KMS-11 (cell line): ENCODE measurements around the gene CCNJL.

Experiments used
- H2AFZ ChIP-seq: fragments of 200-600 bp; sonication (generic); 2 replicates; pipeline ENCODE4 v1.6.1; 2016; ENCODE audit warnings: antibody characterized with exemption, mixed run types, low read depth
- H3K27ac ChIP-seq: fragments of 200-600 bp; sonication (generic); 2 replicates; pipeline ENCODE4 v1.6.1; 2016; ENCODE audit warnings: mild to moderate bottlenecking, mixed run types
- H3K27me3 ChIP-seq: fragments of 200-600 bp; sonication (generic); 2 replicates; pipeline ENCODE4 v1.6.1; 2017; ENCODE audit warnings: mild to moderate bottlenecking, low read depth, mixed run types, moderate library complexity; ENCODE audit not compliant: insufficient read depth
- H3K36me3 ChIP-seq: fragments of 200-600 bp; sonication (generic); 2 replicates; pipeline ENCODE4 v1.6.1; 2017; ENCODE audit warnings: mild to moderate bottlenecking, mixed run types; ENCODE audit not compliant: insufficient read depth
- H3K4me1 ChIP-seq: fragments of 200-600 bp; sonication (generic); 2 replicates; pipeline ENCODE4 v1.6.1; 2016; ENCODE audit warnings: mild to moderate bottlenecking, low read depth, mixed run types; ENCODE audit not compliant: poor library complexity, severe bottlenecking
- H3K4me2 ChIP-seq: fragments of 200-600 bp; sonication (generic); 2 replicates; pipeline ENCODE4 v1.7.0; 2016; ENCODE audit warnings: mild to moderate bottlenecking, mixed run types
- H3K4me3 ChIP-seq: fragments of 200-600 bp; sonication (generic); IDR thresholded peaks from 2 replicates; pipeline ENCODE4 v1.6.1; 2017; ENCODE audit warnings: low read depth, low read length, mixed read lengths; ENCODE audit not compliant: insufficient read depth
- H3K79me2 ChIP-seq: fragments of 200-600 bp; sonication (generic); 2 replicates; pipeline ENCODE4 v1.6.1; 2016; ENCODE audit warnings: low read depth, mixed run types; ENCODE audit not compliant: insufficient read depth
- H3K9ac ChIP-seq: fragments of 200-600 bp; sonication (generic); 2 replicates; pipeline ENCODE4 v1.6.1; 2016; ENCODE audit warnings: mild to moderate bottlenecking, mixed run types
- H4K20me1 ChIP-seq: fragments of 200-600 bp; sonication (generic); 2 replicates; pipeline ENCODE4 v1.6.1; 2016; ENCODE audit warnings: mild to moderate bottlenecking, mixed run types; ENCODE audit not compliant: insufficient read depth
- TF ChIP-seq, protein P1 (sequence below): fragments of 200-600 bp; sonication (generic); conservative IDR thresholded peaks from 2 replicates; pipeline ENCODE4 v1.6.1; 2017; ENCODE audit warnings: low read depth, mild to moderate bottlenecking, antibody characterized with exemption, low read length, moderate library complexity, mixed read lengths

The CCNJL gene

DNA sequence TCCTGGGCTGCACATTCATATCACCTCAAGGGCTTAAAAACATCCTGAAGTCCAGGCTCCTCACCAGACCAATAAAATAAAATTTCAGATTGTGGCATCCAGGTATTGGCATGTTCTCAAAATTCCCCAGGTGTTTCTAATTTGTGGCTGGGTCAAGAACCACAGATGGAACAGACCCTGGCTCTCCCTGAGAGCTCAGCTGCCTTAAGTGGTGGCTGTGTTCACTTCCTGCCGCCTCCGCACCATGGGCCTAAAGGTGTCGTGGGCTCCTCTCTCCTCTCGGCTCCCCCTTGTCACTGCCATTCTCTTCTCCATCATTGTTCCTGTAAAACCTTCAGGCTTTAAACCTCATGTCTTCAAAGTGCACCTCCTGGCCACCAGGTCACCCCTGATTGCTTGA, 17.8 kb upstream of the CCNJL start:
- Histone ChIP-seq H4K20me1 (no peaks in the 10 kb centered on the region), H3K36me3 (no peaks in the 10 kb centered on the region), H2AFZ (no peak overlapping the region), H3K79me2 (no peaks in the 10 kb centered on the region), H3K4me2 (no peak overlapping the region), H3K27ac (no peak overlapping the region), H3K4me3 (no peak overlapping the region), H3K9ac (no peak overlapping the region), H3K4me1 (no peaks in the 10 kb centered on the region), H3K27me3 (no peaks in the 10 kb centered on the region)
- TF ChIP-seq, protein P1, sequence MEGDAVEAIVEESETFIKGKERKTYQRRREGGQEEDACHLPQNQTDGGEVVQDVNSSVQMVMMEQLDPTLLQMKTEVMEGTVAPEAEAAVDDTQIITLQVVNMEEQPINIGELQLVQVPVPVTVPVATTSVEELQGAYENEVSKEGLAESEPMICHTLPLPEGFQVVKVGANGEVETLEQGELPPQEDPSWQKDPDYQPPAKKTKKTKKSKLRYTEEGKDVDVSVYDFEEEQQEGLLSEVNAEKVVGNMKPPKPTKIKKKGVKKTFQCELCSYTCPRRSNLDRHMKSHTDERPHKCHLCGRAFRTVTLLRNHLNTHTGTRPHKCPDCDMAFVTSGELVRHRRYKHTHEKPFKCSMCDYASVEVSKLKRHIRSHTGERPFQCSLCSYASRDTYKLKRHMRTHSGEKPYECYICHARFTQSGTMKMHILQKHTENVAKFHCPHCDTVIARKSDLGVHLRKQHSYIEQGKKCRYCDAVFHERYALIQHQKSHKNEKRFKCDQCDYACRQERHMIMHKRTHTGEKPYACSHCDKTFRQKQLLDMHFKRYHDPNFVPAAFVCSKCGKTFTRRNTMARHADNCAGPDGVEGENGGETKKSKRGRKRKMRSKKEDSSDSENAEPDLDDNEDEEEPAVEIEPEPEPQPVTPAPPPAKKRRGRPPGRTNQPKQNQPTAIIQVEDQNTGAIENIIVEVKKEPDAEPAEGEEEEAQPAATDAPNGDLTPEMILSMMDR, result no peak

DNA sequence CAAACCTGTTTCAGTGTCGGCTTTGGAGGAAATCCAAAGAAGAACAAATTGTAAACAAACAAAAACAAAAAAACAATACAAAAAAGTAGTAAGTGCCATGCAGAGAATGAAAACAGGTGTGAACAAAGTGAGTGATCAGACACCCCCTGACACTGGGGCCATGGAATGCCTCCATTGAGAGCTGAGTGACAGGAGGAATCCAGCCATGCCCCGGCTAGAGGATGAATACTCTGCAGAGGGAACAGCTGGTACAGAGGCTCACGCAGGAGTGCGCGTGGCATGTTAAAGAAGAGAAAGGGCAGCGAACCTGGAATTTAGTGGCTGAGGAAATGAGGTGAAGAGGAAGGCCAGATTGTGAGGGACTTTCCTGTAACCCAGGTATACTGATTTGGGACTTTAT, 15.5 kb upstream of the CCNJL start:
- Histone ChIP-seq H4K20me1 (no peaks in the 10 kb centered on the region), H3K4me3 (no peak overlapping the region), H3K79me2 (no peaks in the 10 kb centered on the region), H3K9ac (no peak overlapping the region), H3K36me3 (no peaks in the 10 kb centered on the region), H3K27me3 (no peaks in the 10 kb centered on the region), H3K27ac (no peak overlapping the region), H3K4me2 (no peak overlapping the region), H3K4me1 (no peaks in the 10 kb centered on the region), H2AFZ (no peak overlapping the region)
- TF ChIP-seq, protein P1, result no peak

DNA sequence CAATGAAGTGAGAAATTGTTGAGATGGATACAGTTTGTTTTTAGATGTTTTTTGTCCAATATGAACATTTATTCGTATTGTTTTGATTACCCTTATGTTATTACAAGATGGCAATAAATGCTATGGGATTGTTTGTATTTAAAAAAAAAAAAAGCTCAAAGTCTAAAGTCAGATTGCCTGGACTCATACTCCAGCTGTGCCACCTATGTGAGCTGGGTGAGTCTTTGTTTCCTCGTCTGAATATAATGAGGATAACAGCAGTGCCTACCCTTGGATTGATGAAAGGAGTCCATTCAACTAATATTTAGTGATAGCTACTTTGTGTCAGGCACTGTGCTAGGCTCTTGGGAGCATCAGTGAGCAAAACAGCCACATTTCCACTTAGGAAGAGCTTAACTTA, 14.6 kb upstream of the CCNJL start:
- Histone ChIP-seq H3K9ac (no peak overlapping the region), H4K20me1 (no peaks in the 10 kb centered on the region), H3K27me3 (no peaks in the 10 kb centered on the region), H3K4me2 (no peak overlapping the region), H3K4me3 (no peak overlapping the region), H2AFZ (no peak overlapping the region), H3K27ac (no peak overlapping the region), H3K4me1 (no peaks in the 10 kb centered on the region), H3K36me3 (no peaks in the 10 kb centered on the region), H3K79me2 (no peaks in the 10 kb centered on the region)
- TF ChIP-seq, protein P1, result no peak

DNA sequence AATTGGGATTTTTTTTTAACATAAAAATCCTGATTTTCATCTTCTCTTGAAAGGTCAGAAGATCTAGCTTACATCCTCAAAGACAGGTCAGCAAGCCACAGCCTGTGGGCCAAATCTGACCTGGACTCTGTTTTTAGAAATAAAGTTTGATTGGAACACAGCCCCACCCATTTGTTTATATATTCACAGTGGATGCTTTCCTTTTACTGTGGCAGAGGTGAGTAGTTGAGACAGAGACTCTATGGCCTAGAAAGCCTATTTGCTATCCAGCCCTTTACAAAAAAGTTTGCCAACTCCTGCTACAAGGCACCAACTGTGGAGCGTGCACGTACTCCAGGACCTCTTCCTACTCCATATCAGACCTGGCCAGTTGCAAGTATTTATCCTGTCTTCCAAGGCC, 13.4 kb upstream of the CCNJL start:
- no peak overlapping the region for H2AFZ ChIP-seq
- H3K36me3 ChIP-seq, result no peaks in the 10 kb centered on the region
- no peaks in the 10 kb centered on the region for H4K20me1 ChIP-seq
- H3K79me2 ChIP-seq, result no peaks in the 10 kb centered on the region
- no peak overlapping the region for H3K27ac ChIP-seq
- H3K4me3 ChIP-seq, result no peak overlapping the region
- no peak overlapping the region for H3K9ac ChIP-seq
- TF ChIP-seq, protein P1, result no peak
- no peaks in the 10 kb centered on the region for H3K4me1 ChIP-seq
- no peaks in the 10 kb centered on the region for H3K27me3 ChIP-seq
- no peak overlapping the region for H3K4me2 ChIP-seq

DNA sequence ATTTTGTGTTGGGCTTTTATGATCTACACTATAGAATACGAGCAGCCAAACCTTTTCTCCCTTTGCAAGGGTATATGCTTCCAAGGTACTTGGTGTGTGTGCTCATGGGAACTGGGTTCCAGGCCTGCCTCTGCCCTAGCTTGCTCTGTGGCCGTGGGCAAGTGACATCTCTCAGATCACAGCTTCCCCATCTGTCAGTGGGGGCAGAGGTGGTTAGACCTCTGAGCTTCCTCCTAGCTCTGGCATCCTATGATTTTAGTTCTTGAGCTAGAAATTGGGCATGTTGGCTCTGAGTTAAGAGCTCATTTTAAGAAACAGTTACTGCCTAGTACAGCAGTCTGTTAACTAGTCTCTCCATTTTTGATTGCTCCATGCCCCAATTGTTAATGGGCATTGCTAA, 12.5 kb upstream of the CCNJL start:
- TF ChIP-seq, protein P1, result no peak
- Histone ChIP-seq H3K36me3 (no peaks in the 10 kb centered on the region), H2AFZ (no peak overlapping the region), H3K4me1 (no peaks in the 10 kb centered on the region), H4K20me1 (no peaks in the 10 kb centered on the region), H3K27ac (no peak overlapping the region), H3K27me3 (no peaks in the 10 kb centered on the region), H3K79me2 (no peaks in the 10 kb centered on the region), H3K4me2 (no peak overlapping the region), H3K4me3 (no peak overlapping the region), H3K9ac (no peak overlapping the region)
